Measurements from ENCODE around the gene NIP7. TPM values are rescaled to one million over a fixed set of nuclear protein-coding genes. Genes with fewer than 3 reads are reported as not detected.
"Not testable (repeated sequence)": the region's sequence is repeated elsewhere in the genome, so short reads cannot be mapped to it uniquely, and the experiment has no call there.

Gene NIP7
- 10 to 100 TPM; 43.3 to 47.1 TPM for total RNA-seq

GRCh38 chr16:69339289-69340094 is at the start of gene NIP7, which contains the start of gene COG8:
Gene NIP7, plus strand, starts transcription at chr16:69339772. Its CDS starts 58 bp downstream, at chr16:69339830.
Gene COG8, minus strand, starts transcription at chr16:69339564. Its CDS starts 12 bp downstream, at chr16:69339552.
- intact Hi-C loops (cut with micrococcal nuclease): loop anchor here (1.0 to 10.0 kb wide), 5 partner anchors 9 to 1675 kb away; partner anchors contain the start of genes ACD, C16orf86, ENKD1 and NFAT5
- Mint-ChIP-seq H3K9me3 (no peaks in the 10 kb centered on the region), H3K27ac (peak within 1 kb of the TSS; percentile 95), H3K36me3 (peaks cover 37% of the 10 kb centered on the region), H3K27me3 (no peaks in the 10 kb centered on the region), H3K4me1 (ENCODE audit: low read depth) (peaks cover 38% of the 10 kb centered on the region), H3K4me3 (peak within 1 kb of the TSS; percentile 96)
- DNase-seq: peak; percentile 96
- CTCF ChIA-PET: interaction anchor here (0.7 to 1.6 kb wide), 6 partner anchors 8 to 415 kb away, joined by 3 to 10 read pairs (median 4); partner anchors contain the start of genes NOB1, PDF and TERF2
- POLR2A ChIA-PET: interaction anchor here (0.6 to 2.1 kb wide), 5 partner anchors 9 to 227 kb away, joined by 3 to 13 read pairs (median 8); partner anchors contain the start of gene PDF

GRCh38 chr16:69291657-69292056 is 47.9 kb upstream of the NIP7 start:
- H3K27me3 Mint-ChIP-seq; H3K4me3 Mint-ChIP-seq; CTCF ChIA-PET; DNase-seq; H3K36me3 Mint-ChIP-seq; intact Hi-C loops (cut with micrococcal nuclease); H3K27ac Mint-ChIP-seq; H3K9me3 Mint-ChIP-seq; H3K4me1 Mint-ChIP-seq (ENCODE audit: low read depth): not testable (repeated sequence)
- POLR2A ChIA-PET: interaction anchor here (1.0 kb wide), 1 partner anchor 25 kb away, joined by 3 read pairs; no protein-coding TSS in a partner anchor

DNA sequence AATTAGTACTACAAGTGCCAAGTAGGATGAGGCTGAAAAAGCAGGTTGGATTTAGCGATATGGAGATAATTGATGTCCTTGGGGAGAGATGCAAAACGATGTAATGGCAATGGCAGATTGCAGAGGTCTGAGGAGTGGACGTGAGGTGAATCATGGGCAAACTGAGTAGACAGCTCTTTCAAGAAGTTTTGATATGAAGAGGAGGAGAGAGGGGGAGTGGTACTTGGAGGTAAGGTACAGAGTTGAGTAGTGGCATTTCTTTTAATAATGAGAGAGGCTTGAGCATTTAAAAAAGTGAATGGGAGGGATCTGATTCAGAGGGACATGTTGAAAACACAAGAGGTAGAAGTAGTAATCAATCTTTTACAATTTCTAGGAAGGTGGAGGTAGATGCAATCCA is 46.2 kb upstream of the NIP7 start:
- Mint-ChIP-seq H3K36me3 (peaks cover 4% of the 10 kb centered on the region), H3K4me1 (ENCODE audit: low read depth) (peaks cover 7% of the 10 kb centered on the region), H3K27me3 (no peaks in the 10 kb centered on the region), H3K9me3 (no peaks in the 10 kb centered on the region), H3K4me3 (no peak overlapping the region), H3K27ac (no peak overlapping the region)
- intact Hi-C loops (cut with micrococcal nuclease): no loop called here
- no peak for DNase-seq
- ChIA-PET CTCF (interaction anchor here (1.4 kb wide), 1 partner anchor 370 kb away, joined by 3 read pairs; no protein-coding TSS in a partner anchor), POLR2A (no interaction called here)

GRCh38 chr16:69294051-69294450 is 45.5 kb upstream of the NIP7 start:
- peaks cover 4% of the 10 kb centered on the region for H3K36me3 Mint-ChIP-seq
- intact Hi-C loops (cut with micrococcal nuclease): no loop called here
- no peaks in the 10 kb centered on the region for H3K27me3 Mint-ChIP-seq
- DNase-seq: no peak
- no peaks in the 10 kb centered on the region for H3K9me3 Mint-ChIP-seq
- peaks cover 7% of the 10 kb centered on the region for H3K4me1 Mint-ChIP-seq (ENCODE audit: low read depth)
- ChIA-PET POLR2A (no interaction called here), CTCF (no interaction called here)
- no peak overlapping the region for H3K4me3 Mint-ChIP-seq
- H3K27ac Mint-ChIP-seq: no peak overlapping the region

GRCh38 chr16:69296771-69297170 is 42.8 kb upstream of the NIP7 start:
- DNase-seq; POLR2A ChIA-PET; H3K9me3 Mint-ChIP-seq; H3K27ac Mint-ChIP-seq; CTCF ChIA-PET; H3K4me3 Mint-ChIP-seq; H3K4me1 Mint-ChIP-seq (ENCODE audit: low read depth); intact Hi-C loops (cut with micrococcal nuclease); H3K27me3 Mint-ChIP-seq; H3K36me3 Mint-ChIP-seq: not testable (repeated sequence)

- intact Hi-C loops (cut with micrococcal nuclease): no loop called here
- Mint-ChIP-seq H3K36me3 (peaks cover 8% of the 10 kb centered on the region), H3K27me3 (no peaks in the 10 kb centered on the region), H3K4me3 (no peak overlapping the region), H3K9me3 (no peaks in the 10 kb centered on the region), H3K4me1 (ENCODE audit: low read depth) (peaks cover 4% of the 10 kb centered on the region), H3K27ac (no peak overlapping the region)
- POLR2A ChIA-PET: no interaction called here
- CTCF ChIA-PET: no interaction called here
- no peak for DNase-seq
These were observed 41.3 kb upstream of the NIP7 start for GRCh38 chr16:69298261-69298660.

- H3K4me3 Mint-ChIP-seq: no peak overlapping the region
- peaks cover 8% of the 10 kb centered on the region for H3K36me3 Mint-ChIP-seq
- ChIA-PET CTCF (no interaction called here), POLR2A (no interaction called here)
- no peaks in the 10 kb centered on the region for H3K9me3 Mint-ChIP-seq
- DNase-seq: no peak
- H3K27me3 Mint-ChIP-seq: no peaks in the 10 kb centered on the region
- no peak overlapping the region for H3K27ac Mint-ChIP-seq
- no peaks in the 10 kb centered on the region for H3K4me1 Mint-ChIP-seq (ENCODE audit: low read depth)
- intact Hi-C loops (cut with micrococcal nuclease): no loop called here
These were observed 38.4 kb upstream of the NIP7 start for GRCh38 chr16:69301187-69301586.

GRCh38 chr16:69301861-69302260 is 37.7 kb upstream of the NIP7 start:
- intact Hi-C loops (cut with micrococcal nuclease): no loop called here
- POLR2A ChIA-PET: interaction anchor here (0.6 kb wide), 1 partner anchor 405 kb away, joined by 3 read pairs; no protein-coding TSS in a partner anchor
- Mint-ChIP-seq H3K9me3 (no peaks in the 10 kb centered on the region), H3K27ac (no peak overlapping the region), H3K36me3 (peaks cover 8% of the 10 kb centered on the region), H3K4me3 (no peak overlapping the region), H3K4me1 (ENCODE audit: low read depth) (no peaks in the 10 kb centered on the region), H3K27me3 (no peaks in the 10 kb centered on the region)
- CTCF ChIA-PET: interaction anchor here (1.3 kb wide), 1 partner anchor 152 kb away, joined by 3 read pairs; no protein-coding TSS in a partner anchor
- DNase-seq: no peak

GRCh38 chr16:69302301-69302700 is 37.3 kb upstream of the NIP7 start:
- POLR2A ChIA-PET: interaction anchor here (0.6 kb wide), 1 partner anchor 405 kb away, joined by 3 read pairs; no protein-coding TSS in a partner anchor

GRCh38 chr16:69306031-69306430 is 33.5 kb upstream of the NIP7 start:
- intact Hi-C loops (cut with micrococcal nuclease): no loop called here
- Mint-ChIP-seq H3K4me1 (ENCODE audit: low read depth) (peaks cover 7% of the 10 kb centered on the region), H3K4me3 (no peak overlapping the region), H3K9me3 (no peaks in the 10 kb centered on the region), H3K27ac (no peak overlapping the region), H3K27me3 (no peaks in the 10 kb centered on the region), H3K36me3 (no peaks in the 10 kb centered on the region)
- ChIA-PET POLR2A (no interaction called here), CTCF (no interaction called here)
- DNase-seq: no peak

More at GRCh38 chr16:69302301-69302700, 37.3 kb upstream of the NIP7 start:
- peaks cover 8% of the 10 kb centered on the region for H3K36me3 Mint-ChIP-seq
- H3K4me1 Mint-ChIP-seq (ENCODE audit: low read depth): no peaks in the 10 kb centered on the region
- H3K4me3 Mint-ChIP-seq: no peak overlapping the region
- intact Hi-C loops (cut with micrococcal nuclease): no loop called here
- H3K9me3 Mint-ChIP-seq: no peaks in the 10 kb centered on the region
- no peaks in the 10 kb centered on the region for H3K27me3 Mint-ChIP-seq
- no peak overlapping the region for H3K27ac Mint-ChIP-seq
- DNase-seq: no peak
- CTCF ChIA-PET: interaction anchor here (1.3 kb wide), 1 partner anchor 152 kb away, joined by 3 read pairs; no protein-coding TSS in a partner anchor

GRCh38 chr16:69307091-69307490 is 32.5 kb upstream of the NIP7 start:
- Mint-ChIP-seq H3K27me3 (no peaks in the 10 kb centered on the region), H3K4me3 (no peak overlapping the region), H3K27ac (no peak overlapping the region), H3K9me3 (no peaks in the 10 kb centered on the region), H3K36me3 (no peaks in the 10 kb centered on the region), H3K4me1 (ENCODE audit: low read depth) (peaks cover 9% of the 10 kb centered on the region)
- CTCF ChIA-PET: no interaction called here
- no peak for DNase-seq
- POLR2A ChIA-PET: no interaction called here
- intact Hi-C loops (cut with micrococcal nuclease): no loop called here

DNA sequence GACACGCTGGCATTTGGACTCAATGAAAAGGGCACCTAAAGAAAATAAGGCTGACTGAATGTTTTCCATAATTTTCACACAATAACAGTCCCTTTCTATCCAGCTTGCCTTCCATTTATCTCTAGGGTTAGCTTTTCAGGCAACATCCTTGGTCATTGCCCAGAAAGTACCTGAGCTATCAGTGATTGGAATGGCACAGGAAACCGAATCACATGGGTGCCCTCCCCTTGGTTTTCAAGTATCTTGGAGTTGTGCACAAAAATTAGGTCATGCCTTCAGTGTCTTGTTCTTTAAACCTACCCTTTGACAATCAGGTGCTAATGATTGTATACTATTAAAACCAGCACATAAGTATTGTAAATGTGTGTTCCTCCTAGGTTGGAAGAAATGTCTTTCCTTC is 31.7 kb upstream of the NIP7 start:
- CTCF ChIA-PET: no interaction called here
- H3K27ac Mint-ChIP-seq: no peak overlapping the region
- H3K9me3 Mint-ChIP-seq: no peaks in the 10 kb centered on the region
- POLR2A ChIA-PET: no interaction called here
- H3K36me3 Mint-ChIP-seq: no peaks in the 10 kb centered on the region
- peaks cover 12% of the 10 kb centered on the region for H3K4me1 Mint-ChIP-seq (ENCODE audit: low read depth)
- no peak for DNase-seq
- intact Hi-C loops (cut with micrococcal nuclease): no loop called here
- no peak overlapping the region for H3K4me3 Mint-ChIP-seq
- no peaks in the 10 kb centered on the region for H3K27me3 Mint-ChIP-seq
